Suprapubic skin (tissue), 3 donors: Measurements from ENCODE around the gene MED13L.

ENCODE experiments used
- CTCF ChIP-seq, 2 donors: fragments of 200-600 bp in 1 of 2; fragments of 450-650 bp in 1 of 2; sonication (generic) in 1 of 2; IDR thresholded peaks; one replicate each; pipeline ENCODE4 v1.5.1; 2016 to 2019; ENCODE audit warnings: antibody characterized with exemption in 2 of 2, mild to moderate bottlenecking in 1 of 2, moderate library complexity in 1 of 2
- EP300 ChIP-seq: sonication (generic); formaldehyde crosslinking; IDR thresholded peaks from one replicate; pipeline ENCODE4 v1.6.1; 2017; ENCODE audit warnings: antibody characterized with exemption
- POLR2A ChIP-seq, 2 donors: fragments of 450-650 bp; IDR thresholded peaks; one replicate each; pipeline ENCODE4 v1.6.1; 2017; ENCODE audit warnings: antibody characterized with exemption in 2 of 2, mild to moderate bottlenecking in 2 of 2, moderate library complexity in 2 of 2

GRCh38 chr12:115944392-115944742 is 333.1 kb downstream of the MED13L start:
- TF ChIP-seq CTCF (IDR thresholded peaks at IDR 0.05) (no peak), POLR2A (IDR thresholded peaks at IDR 0.05) (no peak), EP300 (no peak)
